Urothelium cell line (cell line): Measurements from ENCODE around the gene MRAP.
"Not testable (repeated sequence)": the region's sequence is repeated elsewhere in the genome, so short reads cannot be mapped to it uniquely, and the experiment has no call there.

Experiments used
- DNase-seq: peaks from one replicate; pipeline ENCODE4 v3.0.0; 2011; ENCODE audit warnings: low spot score, mixed read lengths
- FAIRE-seq: peaks from 2 replicates; lab custom pipeline; 2011; peaks lifted over from hg19 to GRCh38; lab: Jason Lieb, UNC

MRAP gene

GRCh38 chr21:32298658-32299081 is at the start of gene MRAP:
MRAP (plus strand) TSS chr21:32298855; CDS start chr21:32298972, 117 bp downstream.
- DNase-seq (no peak), FAIRE-seq (no peak)

- FAIRE-seq: no peak
- DNase-seq: no peak
Measured at GRCh38 chr21:32249511-32250280, 49.0 kb upstream of the MRAP start.

GRCh38 chr21:32252136-32252535 is 46.5 kb upstream of the MRAP start:
- no peak for FAIRE-seq
- DNase-seq: no peak

DNA sequence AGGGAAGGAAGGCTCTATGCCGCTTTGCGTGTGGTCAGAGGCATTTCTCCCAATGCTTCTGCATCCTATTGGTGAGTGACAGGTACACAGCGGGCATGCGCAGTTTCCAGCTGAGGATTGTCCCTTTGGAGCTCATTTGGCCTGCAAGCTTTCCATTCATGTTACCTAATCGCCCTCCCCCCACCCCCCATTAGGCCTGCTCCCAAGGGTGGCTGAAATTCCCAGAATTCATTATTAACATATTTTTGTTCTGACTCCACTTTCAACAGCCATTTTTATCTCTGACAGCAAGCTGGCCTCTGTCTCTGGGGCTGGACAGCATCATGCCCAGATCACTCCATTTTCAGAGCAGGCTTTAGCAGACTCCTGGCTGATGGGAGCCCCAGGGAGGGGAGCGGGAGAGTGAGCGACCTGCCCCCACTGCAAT is 45.4 kb upstream of the MRAP start:
- FAIRE-seq: no peak

GRCh38 chr21:32256251-32256650 is 42.4 kb upstream of the MRAP start:
- FAIRE-seq: peak; percentile 46
- no peak for DNase-seq

More for the DNA sequence above, 45.4 kb upstream of the MRAP start:
- no peak for DNase-seq

DNA sequence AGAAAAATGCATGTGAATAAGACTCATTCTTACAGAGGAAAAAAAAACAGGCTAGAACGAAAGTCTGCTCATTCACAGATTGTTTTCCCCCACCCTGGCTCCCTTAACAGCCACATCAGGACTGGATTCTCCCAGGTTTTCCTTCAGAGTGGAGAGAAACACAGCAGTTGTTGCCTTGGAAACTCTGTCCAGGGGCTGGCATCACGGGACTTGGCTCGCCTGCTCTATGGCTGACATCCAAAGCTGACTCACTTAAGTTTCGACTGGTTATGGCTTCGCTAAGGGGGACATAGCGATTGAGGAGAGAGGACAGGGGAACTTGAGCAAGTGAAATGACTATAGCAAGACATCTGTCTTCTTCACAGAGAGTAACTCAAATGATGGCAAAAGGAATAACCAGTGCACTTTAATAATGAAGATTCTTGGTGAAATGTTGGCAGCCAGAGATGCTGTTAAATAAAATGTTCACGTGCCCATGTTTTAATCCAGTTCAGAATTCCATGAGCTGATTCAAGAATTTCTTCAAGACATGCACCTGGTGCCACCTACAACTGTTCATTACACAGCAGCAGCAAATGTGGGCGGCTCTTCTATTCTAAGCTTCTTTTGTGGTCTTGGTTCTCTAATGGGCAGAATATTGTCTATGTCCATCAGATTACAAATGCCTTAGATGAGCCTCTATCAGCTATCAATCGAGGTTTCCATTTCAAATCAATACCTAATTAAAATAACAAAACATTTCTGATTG is 41.6 kb upstream of the MRAP start:
- FAIRE-seq: peak; percentile 77
- peak; percentile 90 for DNase-seq

GRCh38 chr21:32257962-32258785 is 40.5 kb upstream of the MRAP start:
- FAIRE-seq: peak; percentile 92
- peak; percentile 88 for DNase-seq

GRCh38 chr21:32258786-32259048 is 39.9 kb upstream of the MRAP start:
- DNase-seq, FAIRE-seq: not testable (repeated sequence)

DNA sequence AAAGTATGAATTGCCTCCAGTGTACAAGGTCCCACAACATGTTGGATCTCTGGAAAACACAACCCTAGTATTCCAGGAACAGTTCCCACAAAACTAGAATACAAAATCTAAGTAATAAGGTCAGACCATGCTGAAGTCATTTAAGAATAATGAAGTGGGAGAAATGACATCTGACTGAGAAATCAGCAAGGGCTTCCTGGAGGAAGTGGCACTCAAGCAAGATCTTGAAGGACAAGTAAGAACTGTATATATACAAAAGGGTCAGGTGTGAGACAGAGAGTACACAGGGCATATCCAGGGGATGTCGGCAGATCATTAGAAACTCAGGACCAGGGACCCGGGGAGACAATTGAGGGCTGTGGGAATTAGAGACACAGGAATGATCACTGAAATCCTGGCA is 38.5 kb upstream of the MRAP start:
- no peak for DNase-seq
- no peak for FAIRE-seq

DNA sequence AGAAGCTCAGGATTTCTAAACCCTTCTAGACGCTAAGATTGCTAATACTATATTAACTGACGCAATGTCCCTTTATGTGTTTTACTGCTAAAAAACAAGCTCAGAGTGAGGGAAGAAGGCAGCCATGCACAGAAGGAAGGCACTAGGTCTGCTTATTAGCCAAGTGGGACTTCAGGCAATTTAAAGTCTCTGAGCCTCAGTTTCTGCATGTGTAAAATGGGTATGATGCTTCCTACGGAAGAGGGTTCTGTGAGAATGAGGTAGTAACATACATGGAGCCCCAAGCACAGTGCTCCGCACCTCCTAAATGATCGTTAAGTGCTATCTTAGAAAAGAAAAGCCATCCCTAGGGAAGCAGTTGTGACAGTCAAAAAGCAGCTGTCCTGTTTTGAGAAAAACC is 36.7 kb upstream of the MRAP start:
- FAIRE-seq (no peak), DNase-seq (no peak)

DNA sequence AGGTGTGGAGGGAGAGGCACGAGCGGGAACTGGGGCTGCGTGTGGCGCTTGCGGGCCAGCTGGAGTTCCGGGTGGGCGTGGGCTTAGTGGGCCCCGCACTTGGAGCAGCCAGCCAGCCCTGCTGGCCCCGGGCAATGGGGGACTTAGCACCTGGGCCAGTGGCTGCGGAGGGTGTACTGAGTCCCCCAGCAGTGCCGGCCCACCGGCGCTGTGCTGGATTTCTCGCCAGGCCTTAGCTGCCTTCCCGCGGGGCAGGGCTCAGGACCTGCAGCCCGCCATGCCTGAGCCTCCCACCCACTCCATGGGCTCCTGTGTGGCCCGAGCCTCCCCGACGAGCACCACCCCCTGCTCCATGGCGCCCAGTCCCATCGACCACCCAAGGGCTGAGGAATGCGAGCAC is 33.3 kb upstream of the MRAP start:
- not testable (repeated sequence) for DNase-seq, FAIRE-seq

- no peak for DNase-seq
- no peak for FAIRE-seq
Measured at GRCh38 chr21:32270748-32271147, 27.9 kb upstream of the MRAP start.

GRCh38 chr21:32276671-32277070 is 22.0 kb upstream of the MRAP start:
- FAIRE-seq (no peak), DNase-seq (no peak)

- no peak for FAIRE-seq
Measured at GRCh38 chr21:32278103-32278502, 20.6 kb upstream of the MRAP start.

GRCh38 chr21:32278518-32279376 is 19.9 kb upstream of the MRAP start, which contains the start of gene MIS18A:
MIS18A (minus strand) TSS chr21:32279049; CDS start chr21:32279014, 35 bp downstream.
- FAIRE-seq: peak; percentile 96
- DNase-seq: peak; percentile 100

More at GRCh38 chr21:32278103-32278502, 20.6 kb upstream of the MRAP start:
- DNase-seq: no peak

DNA sequence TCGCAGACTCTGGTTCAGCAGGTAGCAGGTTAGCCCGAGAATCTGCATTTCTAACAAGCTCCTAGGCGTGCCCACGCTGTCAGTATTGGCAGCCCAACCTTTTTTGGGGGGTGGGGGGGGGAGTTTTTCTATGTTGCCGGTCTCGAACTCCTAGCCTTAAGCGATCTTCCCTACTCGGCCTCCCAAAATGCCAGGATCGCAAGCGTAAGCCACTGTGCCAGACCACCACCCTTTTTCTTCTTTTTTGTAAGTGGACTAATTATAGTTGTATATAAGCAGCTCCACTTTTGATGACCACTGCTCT is 19.3 kb upstream of the MRAP start:
- no peak for FAIRE-seq
- no peak for DNase-seq

DNA sequence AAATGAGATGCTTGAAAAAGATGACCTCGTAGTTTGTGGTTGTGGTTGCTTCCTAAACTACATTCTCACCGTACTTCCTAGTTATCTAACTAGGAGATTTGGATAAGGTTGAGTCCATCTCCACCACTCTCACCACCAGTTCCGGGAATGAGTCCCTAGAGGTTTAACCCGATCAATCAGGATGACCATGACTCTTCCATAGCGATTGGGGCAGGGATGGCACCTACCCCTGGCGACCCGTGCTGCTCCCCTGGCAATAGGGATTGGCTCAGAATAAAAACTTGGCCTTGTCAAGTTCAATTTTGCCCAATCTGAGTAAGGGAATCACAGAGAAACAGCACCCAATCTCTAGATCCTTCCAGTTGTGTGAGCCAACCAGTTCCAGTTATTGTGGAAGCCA is 17.1 kb upstream of the MRAP start:
- FAIRE-seq (no peak), DNase-seq (no peak)

- FAIRE-seq: peak; percentile 37
Measured at GRCh38 chr21:32282992-32283391, 15.7 kb upstream of the MRAP start.

GRCh38 chr21:32285476-32285875 is 13.2 kb upstream of the MRAP start:
- FAIRE-seq (no peak), DNase-seq (no peak)

More at GRCh38 chr21:32282992-32283391, 15.7 kb upstream of the MRAP start:
- DNase-seq: no peak

DNA sequence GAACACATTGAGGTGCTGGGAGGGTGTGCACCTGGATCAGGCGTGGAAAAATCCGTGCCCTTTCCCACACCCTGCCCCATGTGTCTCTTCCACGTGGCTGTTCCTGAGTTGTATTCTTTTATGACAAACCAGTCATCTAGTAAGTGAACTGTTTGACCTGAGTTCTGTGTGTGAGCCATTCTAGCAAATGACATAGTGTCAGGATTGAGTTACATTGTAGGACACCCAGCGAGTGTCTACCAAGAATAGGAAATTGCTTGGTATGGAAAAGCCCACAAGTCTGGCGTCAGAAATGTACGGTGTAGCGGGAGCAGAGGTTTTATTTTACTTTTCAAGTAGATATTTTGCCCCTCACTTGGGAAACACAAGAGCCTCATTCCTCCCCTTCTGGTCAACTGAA is 1.2 kb upstream of the MRAP start:
- DNase-seq (no peak), FAIRE-seq (no peak)
